ENCODE measurements around the gene ADNP. TPM values are rescaled to one million over a fixed set of nuclear protein-coding genes. Genes with fewer than 3 reads are reported as not detected.

Gene ADNP
- total RNA-seq, 2 experiments from 2014 or later = 51.5 to 94.9 TPM

GRCh38 chr20:50872560-50873425 is 58.4 kb downstream of the ADNP start:
- Histone ChIP-seq H2AFZ (ENCODE audit: low read length) (no peak overlapping the region), H4K20me1 (ENCODE audit: insufficient read depth, low read length) (no peaks in the 10 kb centered on the region), H3K4me3 (ENCODE audit: low read depth, low read length, poor library complexity, severe bottlenecking) (no peak overlapping the region), H3K79me2 (ENCODE audit: insufficient read depth, low read depth, low read length) (no peaks in the 10 kb centered on the region), H3K36me3 (ENCODE audit: insufficient read depth, low read length) (peaks cover 86% of the 10 kb centered on the region), H3K9me3 (ENCODE audit: low read length) (no peaks in the 10 kb centered on the region), H3K4me1 (ENCODE audit: insufficient read depth, low read length, poor library complexity, severe bottlenecking) (no peaks in the 10 kb centered on the region), H3K9me2 (ENCODE audit: insufficient read depth, low read length) (no peaks in the 10 kb centered on the region), H3K4me2 (ENCODE audit: low read length) (no peak overlapping the region), H3K27ac (ENCODE audit: low read depth, low read length, poor library complexity, severe bottlenecking) (no peak overlapping the region)
- no peak for DNase-seq (ENCODE audit: low spot score)
- ChIA-PET POLR2A (interaction anchor here (0.7 kb wide), 1 partner anchor 27 kb away, joined by 9 read pairs; no protein-coding TSS in a partner anchor), CTCF (ENCODE audit: unreplicated experiment) (no interaction called here)
- TF ChIP-seq EZH2phosphoT487 (IDR thresholded peaks at IDR 0.05; ENCODE audit: borderline replicate concordance, low read depth, low read length) (no peak), CTCF (conservative IDR thresholded peaks at IDR 0.05; ENCODE audit: low read length) (no peak)
- intact Hi-C loops (cut with micrococcal nuclease; ENCODE audit: unreplicated experiment) = no loop called here
- no TSS peak for BruUV-seq (replicated peaks)

GRCh38 chr20:50870561-50871161 is 60.6 kb downstream of the ADNP start:
- no peak for TF ChIP-seq EZH2phosphoT487 (IDR thresholded peaks at IDR 0.05; ENCODE audit: borderline replicate concordance, low read depth, low read length)
- TF ChIP-seq CTCF (conservative IDR thresholded peaks at IDR 0.05; ENCODE audit: low read length) = no peak
- Histone ChIP-seq H3K4me1 (ENCODE audit: insufficient read depth, low read length, poor library complexity, severe bottlenecking) (no peaks in the 10 kb centered on the region), H3K9me2 (ENCODE audit: insufficient read depth, low read length) (no peaks in the 10 kb centered on the region), H3K4me2 (ENCODE audit: low read length) (no peak overlapping the region), H3K79me2 (ENCODE audit: insufficient read depth, low read depth, low read length) (no peaks in the 10 kb centered on the region), H3K27ac (ENCODE audit: low read depth, low read length, poor library complexity, severe bottlenecking) (no peak overlapping the region), H4K20me1 (ENCODE audit: insufficient read depth, low read length) (no peaks in the 10 kb centered on the region), H3K36me3 (ENCODE audit: insufficient read depth, low read length) (peaks cover 87% of the 10 kb centered on the region), H3K9me3 (ENCODE audit: low read length) (no peaks in the 10 kb centered on the region), H2AFZ (ENCODE audit: low read length) (no peak overlapping the region), H3K4me3 (ENCODE audit: low read depth, low read length, poor library complexity, severe bottlenecking) (no peak overlapping the region)
- no peak for DNase-seq (ENCODE audit: low spot score)
- no TSS peak for BruUV-seq (replicated peaks)
- POLR2A ChIA-PET = no interaction called here
- CTCF ChIA-PET (ENCODE audit: unreplicated experiment) = no interaction called here
- intact Hi-C loops (cut with micrococcal nuclease; ENCODE audit: unreplicated experiment) = no loop called here
